H1 (cell line): ENCODE results near the gene DPEP2. TPM values are rescaled to one million over a fixed set of nuclear protein-coding genes. Genes with fewer than 3 reads are reported as not detected.
"Not testable (repeated sequence)": the region's sequence is repeated elsewhere in the genome, so short reads cannot be mapped to it uniquely, and the experiment has no call there.

Source experiments
- CTCF ChIA-PET: fragments of 300-600 bp; sonication (Branson Sonifier 250); formaldehyde crosslinking; loops from one replicate; lab custom pipeline; 2021; ENCODE audit not compliant: partially characterized antibody; lab: Charles Lee
- POLR2A ChIA-PET: fragments of 300-600 bp; sonication (Branson Sonifier 250); formaldehyde crosslinking; loops from one replicate; lab custom pipeline; 2021; ENCODE audit warnings: inconsistent platforms; ENCODE audit not compliant: partially characterized antibody; lab: Charles Lee
- DNase-seq, 2 experiments: peaks; one replicate each; pipeline versions ENCODE4 v3.0.0 to v3.0.0-alpha.2; 2010 to 2022; ENCODE audit warnings: low spot score in 2 of 2, low read depth in 1 of 2, mixed read lengths in 1 of 2
- FAIRE-seq: peaks from 2 replicates; lab custom pipeline; 2011; peaks lifted over from hg19 to GRCh38; lab: Jason Lieb, UNC
- H2AFZ ChIP-seq: 2 replicates; pipeline ENCODE4 v1.8.1; 2012; ENCODE audit warnings: low read length, inconsistent platforms
- H2AK5ac ChIP-seq: 2 replicates; pipeline ENCODE4 v1.6.1; 2013; ENCODE audit warnings: low read depth, low read length
- H2BK120ac ChIP-seq: replicated peaks from 2 replicates; pipeline ENCODE3; 2013; ENCODE audit warnings: low read depth, low read length, inconsistent platforms
- H2BK12ac ChIP-seq: 2 replicates; pipeline ENCODE4 v1.6.1; 2013; ENCODE audit warnings: low read depth, low read length
- H2BK15ac ChIP-seq: 2 replicates; pipeline ENCODE4 v1.6.1; 2013; ENCODE audit warnings: low read length
- H2BK20ac ChIP-seq: 2 replicates; pipeline ENCODE4 v1.6.1; 2013; ENCODE audit warnings: low read length
- H2BK5ac ChIP-seq: 2 replicates; pipeline ENCODE4 v1.6.1; 2013; ENCODE audit warnings: low read depth, low read length
- H3K14ac ChIP-seq: 2 replicates; pipeline ENCODE4 v1.6.1; 2013; ENCODE audit warnings: inconsistent platforms; ENCODE audit not compliant: insufficient read length
- H3K18ac ChIP-seq: 2 replicates; pipeline ENCODE4 v1.6.1; 2013; ENCODE audit warnings: low read length; ENCODE audit errors: extremely low read depth
- H3K23ac ChIP-seq: 2 replicates; pipeline ENCODE4 v1.6.1; 2013; ENCODE audit warnings: inconsistent platforms; ENCODE audit not compliant: insufficient read length
- H3K23me2 ChIP-seq: 2 replicates; pipeline ENCODE4 v1.6.1; 2013; ENCODE audit warnings: low read depth, low read length
- H3K27ac ChIP-seq: 2 replicates; pipeline ENCODE4 v1.6.1; 2011; ENCODE audit warnings: low read depth, low read length, inconsistent platforms
- H3K27me3 ChIP-seq, 4 experiments: replicated peaks in 1 of 4; 1 replicate in 1 of 4; 2 replicates in 3 of 4; pipeline versions ENCODE4 v1.6.1 to v1.8.1; 2011 to 2013; ENCODE audit warnings: low read length in 3 of 4, mild to moderate bottlenecking in 3 of 4, inconsistent platforms in 2 of 4, mixed read lengths in 2 of 4, moderate library complexity in 1 of 4; ENCODE audit not compliant: control insufficient read depth in 3 of 4, insufficient read depth in 3 of 4; ENCODE audit errors: extremely low read depth in 1 of 4
- H3K36me3 ChIP-seq, 4 experiments: 2 replicates each; pipeline versions ENCODE4 v1.6.1 to v1.8.1; 2011 to 2013; ENCODE audit warnings: mild to moderate bottlenecking in 4 of 4, low read length in 3 of 4, moderate library complexity in 2 of 4, control low read depth in 1 of 4, inconsistent platforms in 1 of 4; ENCODE audit not compliant: insufficient read depth in 4 of 4, control insufficient read depth in 2 of 4
- H3K4ac ChIP-seq: replicated peaks from 2 replicates; pipeline ENCODE3; 2013; ENCODE audit warnings: low read length, low read depth, mixed read lengths, inconsistent platforms; ENCODE audit not compliant: insufficient read length
- H3K4me1 ChIP-seq, 4 experiments: replicated peaks in 1 of 4; 1 replicate in 1 of 4; 2 replicates in 3 of 4; pipeline versions ENCODE4 v1.6.1 to v1.8.1; 2011 to 2013; ENCODE audit warnings: low read length in 3 of 4, inconsistent platforms in 2 of 4, mixed read lengths in 1 of 4; ENCODE audit not compliant: insufficient read depth in 4 of 4, control insufficient read depth in 3 of 4
- H3K4me2 ChIP-seq, 2 experiments: 2 replicates each; pipeline versions ENCODE4 v1.6.1 to v1.8.1; 2011 to 2013; ENCODE audit warnings: low read depth in 2 of 2, low read length in 2 of 2, control low read depth in 1 of 2, inconsistent platforms in 1 of 2, mild to moderate bottlenecking in 1 of 2; ENCODE audit not compliant: insufficient read depth in 1 of 2
- H3K4me3 ChIP-seq, 4 experiments: fragments of 200-600, 300-600 bp in 1 of 4; sonication (generic), shearing (Covaris generic), sonication (Bioruptor Twin) in 1 of 4; 2 replicates each; pipeline versions ENCODE4 v1.5.1 to v1.8.1; 2011 to 2016; ENCODE audit warnings: low read length in 4 of 4, low read depth in 3 of 4, control low read depth in 2 of 4, inconsistent platforms in 2 of 4, mild to moderate bottlenecking in 2 of 4, mixed read lengths in 1 of 4, moderate library complexity in 1 of 4; ENCODE audit not compliant: insufficient read depth in 2 of 4; ENCODE audit errors: extremely low read depth in 1 of 4
- H3K56ac ChIP-seq: replicated peaks from 2 replicates; pipeline ENCODE3; 2013; ENCODE audit warnings: low read depth, mild to moderate bottlenecking, mixed read lengths, low read length, inconsistent platforms; ENCODE audit not compliant: insufficient read length
- H3K79me1 ChIP-seq: 2 replicates; pipeline ENCODE4 v1.6.1; 2013; ENCODE audit warnings: low read depth, low read length, control low read depth
- H3K79me2 ChIP-seq, 2 experiments: 2 replicates each; pipeline versions ENCODE4 v1.6.1 to v1.8.1; 2012 to 2013; ENCODE audit warnings: low read length in 2 of 2, mild to moderate bottlenecking in 2 of 2, inconsistent platforms in 1 of 2; ENCODE audit not compliant: insufficient read depth in 2 of 2, control insufficient read depth in 1 of 2
- H3K9ac ChIP-seq, 4 experiments: replicated peaks in 1 of 4; 1 replicate in 1 of 4; 2 replicates in 3 of 4; pipeline versions ENCODE4 v1.6.1 to v1.8.1; 2011 to 2013; ENCODE audit warnings: low read depth in 3 of 4, low read length in 3 of 4, control low read depth in 2 of 4, mild to moderate bottlenecking in 2 of 4, moderate library complexity in 2 of 4, inconsistent platforms in 1 of 4; ENCODE audit errors: extremely low read depth in 1 of 4
- H3K9me3 ChIP-seq, 2 experiments: 2 replicates each; pipeline versions ENCODE4 v1.6.1 to v1.8.1; 2012 to 2013; ENCODE audit warnings: mild to moderate bottlenecking in 2 of 2, moderate library complexity in 2 of 2, control low read depth in 1 of 2, inconsistent platforms in 1 of 2, low read depth in 1 of 2, low read length in 1 of 2, mixed read lengths in 1 of 2; ENCODE audit not compliant: insufficient read depth in 2 of 2
- H4K20me1 ChIP-seq, 2 experiments: replicated peaks in 1 of 2; 2 replicates each; pipeline versions ENCODE3 to v1.8.1; 2011 to 2013; ENCODE audit warnings: inconsistent platforms in 2 of 2, low read length in 2 of 2, mild to moderate bottlenecking in 1 of 2; ENCODE audit not compliant: insufficient read depth in 2 of 2, control insufficient read depth in 1 of 2
- H4K5ac ChIP-seq: 2 replicates; pipeline ENCODE4 v1.6.1; 2013; ENCODE audit warnings: low read length, low read depth, mixed read lengths, inconsistent platforms; ENCODE audit not compliant: insufficient read length
- H4K8ac ChIP-seq: 2 replicates; pipeline ENCODE4 v1.8.0; 2013; ENCODE audit warnings: mild to moderate bottlenecking, moderate library complexity, low read length, inconsistent platforms; ENCODE audit not compliant: insufficient read depth; ENCODE audit errors: extremely low read depth
- H4K91ac ChIP-seq: replicated peaks from 2 replicates; pipeline ENCODE3; 2013; ENCODE audit warnings: low read length, mixed read lengths, inconsistent platforms; ENCODE audit not compliant: insufficient read length
- MAFK ChIP-seq: IDR thresholded peaks from 2 replicates; pipeline ENCODE4 v1.6.1; 2012; ENCODE audit warnings: low read depth, mild to moderate bottlenecking, improper control_type of control experiment, low read length
- WGBS, 2 experiments: shearing (Covaris generic) in 1 of 2; methylation state at CpG; one replicate each; pipeline versions ENCODE4 v1.1.6 to v1.1.7; 2013 to 2015; ENCODE audit warnings: low lambda C conversion rate in 2 of 2, mixed read lengths in 2 of 2, inconsistent platforms in 1 of 2, low coverage in 1 of 2, missing lambda C conversion rate in 1 of 2; ENCODE audit not compliant: insufficient replicate concordance in 2 of 2, insufficient coverage in 1 of 2, insufficient read length in 1 of 2; ENCODE audit errors: extremely low coverage in 1 of 2, missing lambda C conversion rate in 1 of 2; 5-methylcytosine and 5-hydroxymethylcytosine counted together
- polyA plus RNA-seq, 7 experiments: library from polyadenylated mRNA; depleted of rRNA in 3 of 7; stranded (reverse) in 5 of 7; unstranded in 2 of 7; fragments of >200 nt in 5 of 7; fragments of 200-250 nt in 2 of 7; gene quantifications; 1 replicate in 5 of 7; 2 replicates in 1 of 7; 4 replicates in 1 of 7; pipeline versions ENCODE4 v1.2.1 to v1.2.3, GENCODE V29; 2011 to 2013; ENCODE audit warnings: missing spikeins in 2 of 7, mixed read lengths in 2 of 7
- total RNA-seq: library from RNA; stranded (reverse); fragmentation: NEBNext Ultra II Directional; extraction: Animal tissue kit (Norgen Biotek cat#: 25700); gene quantifications from 2 replicates; pipeline ENCODE4 v1.2.1, GENCODE V29; 2021
- TF ChIP-seq, protein P1 (sequence below): IDR thresholded peaks from 2 replicates; pipeline ENCODE4 v1.6.1; 2012; ENCODE audit warnings: inconsistent platforms

The DPEP2 gene
- total and polyA plus RNA-seq, 2 of the 8 experiments (the other 6 are each of a cell fraction or from before 2014, with no cell fraction given): not detected

DNA sequence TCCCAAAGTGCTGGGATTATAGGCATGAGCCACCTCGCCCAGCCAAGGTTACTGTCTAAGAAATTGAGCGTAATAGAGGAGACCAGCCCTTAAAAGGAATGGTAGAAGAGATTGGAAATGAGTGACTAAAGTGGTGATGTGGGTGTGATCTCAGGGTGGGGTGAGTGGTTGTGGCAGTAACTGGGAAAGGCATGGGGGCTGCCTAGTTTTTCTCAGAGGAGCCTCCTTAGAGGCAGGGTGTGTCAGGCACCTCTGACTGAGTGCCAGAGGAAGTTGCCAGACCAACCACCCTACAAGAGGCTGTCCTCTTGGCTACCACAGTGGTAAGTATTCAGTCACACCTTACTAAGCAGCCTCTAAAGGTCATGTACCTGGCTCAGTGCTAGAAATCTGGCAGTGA lies 32.7 kb upstream of the DPEP2 start (continued):
- no peak for TF ChIP-seq MAFK
- TF ChIP-seq, protein P1, sequence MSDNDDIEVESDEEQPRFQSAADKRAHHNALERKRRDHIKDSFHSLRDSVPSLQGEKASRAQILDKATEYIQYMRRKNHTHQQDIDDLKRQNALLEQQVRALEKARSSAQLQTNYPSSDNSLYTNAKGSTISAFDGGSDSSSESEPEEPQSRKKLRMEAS: no peak
- TF ChIP-seq, all 59 proteins: peak for 0

DNA sequence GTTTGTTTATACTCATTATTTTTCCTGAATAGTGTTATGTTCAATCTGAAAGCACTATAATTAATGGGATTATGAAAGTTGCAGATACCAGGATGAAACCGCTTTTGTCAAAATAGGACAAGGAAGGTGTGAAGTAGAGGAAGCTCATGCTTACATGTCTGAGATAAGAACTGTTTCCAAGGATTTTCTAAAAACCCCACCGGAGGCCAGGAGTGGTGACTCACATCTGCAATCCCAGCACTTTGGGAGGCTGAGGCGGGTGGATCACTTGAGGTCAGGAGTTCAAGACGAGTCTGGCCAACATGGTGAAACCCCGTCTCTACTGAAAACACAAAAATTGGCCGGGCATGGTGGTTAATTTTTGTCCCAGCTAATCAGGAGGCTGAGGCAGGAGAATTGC lies 30.8 kb upstream of the DPEP2 start:
- not testable (repeated sequence) for H2AFZ ChIP-seq, H3K23ac ChIP-seq, H3K4ac ChIP-seq, H3K18ac ChIP-seq, H3K27me3 ChIP-seq, H3K9me3 ChIP-seq, H3K9ac ChIP-seq, H4K91ac ChIP-seq, H3K4me2 ChIP-seq, H3K79me1 ChIP-seq, H4K5ac ChIP-seq, H3K4me1 ChIP-seq, H4K8ac ChIP-seq, H2BK5ac ChIP-seq, H2BK12ac ChIP-seq, H2BK15ac ChIP-seq, H2BK120ac ChIP-seq, FAIRE-seq, H3K4me3 ChIP-seq, H4K20me1 ChIP-seq, H2BK20ac ChIP-seq, H3K56ac ChIP-seq, H2AK5ac ChIP-seq, H3K23me2 ChIP-seq, H3K27ac ChIP-seq, DNase-seq, H3K36me3 ChIP-seq, H3K79me2 ChIP-seq, H3K14ac ChIP-seq
- CTCF ChIA-PET: interaction anchor here (0.9 to 1.0 kb wide), 2 partner anchors 11 to 65 kb away, joined by 3 to 6 read pairs; no protein-coding TSS in a partner anchor
- 93% methylated on average over 6 of the region's 6 CpGs; no CpG with 5 or more reads in 1 of the 2 experiments for WGBS, 2 experiments
- POLR2A ChIA-PET: interaction anchor here (0.7 to 1.6 kb wide), 4 partner anchors 24 to 93 kb away, joined by 3 to 5 read pairs (median 3); partner anchors contain the start of gene PSMB10
